ENCODE results near the gene RIMBP2.

RIMBP2 gene

GRCh38 chr12:130375296-130376287 lies 340.5 kb downstream of the RIMBP2 start:
- H3K27me3 ChIP-seq (ENCODE audit: control insufficient read depth, insufficient read depth, low read length) = peaks cover 21% of the 10 kb centered on the region
- H3K4me3 ChIP-seq (ENCODE audit: low read depth, low read length) = no peak overlapping the region
- H3K9me3 ChIP-seq (ENCODE audit: control insufficient read depth, insufficient read depth, low read depth, low read length) = no peaks in the 10 kb centered on the region
- H3K36me3 ChIP-seq (ENCODE audit: control insufficient read depth, insufficient read depth, low read length) = no peaks in the 10 kb centered on the region
- no peaks in the 10 kb centered on the region for H3K4me1 ChIP-seq (ENCODE audit: control insufficient read depth, insufficient read depth, low read length)
- H3K27ac ChIP-seq (ENCODE audit: low read depth, low read length) = no peak overlapping the region
- no peak overlapping the region for H3K9ac ChIP-seq (ENCODE audit: low read length)

GRCh38 chr12:130374083-130374482 lies 342.0 kb downstream of the RIMBP2 start:
- H3K4me3 ChIP-seq (ENCODE audit: low read depth, low read length) = no peak overlapping the region
- H3K9me3 ChIP-seq (ENCODE audit: control insufficient read depth, insufficient read depth, low read depth, low read length) = no peaks in the 10 kb centered on the region
- peaks cover 18% of the 10 kb centered on the region for H3K27me3 ChIP-seq (ENCODE audit: control insufficient read depth, insufficient read depth, low read length)
- H3K36me3 ChIP-seq (ENCODE audit: control insufficient read depth, insufficient read depth, low read length) = no peaks in the 10 kb centered on the region
- H3K4me1 ChIP-seq (ENCODE audit: control insufficient read depth, insufficient read depth, low read length) = no peaks in the 10 kb centered on the region
- no peak overlapping the region for H3K27ac ChIP-seq (ENCODE audit: low read depth, low read length)
- H3K9ac ChIP-seq (ENCODE audit: low read length) = no peak overlapping the region

GRCh38 chr12:130372936-130373335 lies 343.2 kb downstream of the RIMBP2 start:
- H3K27me3 ChIP-seq (ENCODE audit: control insufficient read depth, insufficient read depth, low read length) = peaks cover 21% of the 10 kb centered on the region
- no peak overlapping the region for H3K4me3 ChIP-seq (ENCODE audit: low read depth, low read length)
- no peaks in the 10 kb centered on the region for H3K36me3 ChIP-seq (ENCODE audit: control insufficient read depth, insufficient read depth, low read length)
- H3K27ac ChIP-seq (ENCODE audit: low read depth, low read length) = no peak overlapping the region
- H3K9ac ChIP-seq (ENCODE audit: low read length) = no peak overlapping the region
- no peaks in the 10 kb centered on the region for H3K4me1 ChIP-seq (ENCODE audit: control insufficient read depth, insufficient read depth, low read length)
- H3K9me3 ChIP-seq (ENCODE audit: control insufficient read depth, insufficient read depth, low read depth, low read length) = no peaks in the 10 kb centered on the region

DNA sequence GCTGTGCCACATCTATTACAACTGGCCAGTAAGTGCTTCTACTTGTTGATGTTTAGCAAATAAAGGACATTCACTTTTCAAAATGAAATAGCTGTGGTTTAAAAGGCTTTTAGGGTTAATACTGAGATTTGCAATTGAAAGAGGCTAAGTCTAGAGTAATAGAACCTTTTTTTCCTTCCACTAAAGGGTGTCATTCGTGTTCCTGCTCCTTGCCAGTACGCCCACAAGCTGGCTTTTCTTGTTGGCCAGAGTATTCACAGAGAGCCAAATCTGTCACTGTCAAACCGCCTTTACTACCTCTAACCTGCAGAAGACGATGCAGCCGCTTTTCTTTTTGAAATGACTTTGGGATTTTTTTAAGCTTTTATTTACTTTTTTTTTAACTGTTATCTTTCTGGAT lies 344.8 kb downstream of the RIMBP2 start:
- H3K4me1 ChIP-seq (ENCODE audit: control insufficient read depth, insufficient read depth, low read length) = no peaks in the 10 kb centered on the region
- no peak overlapping the region for H3K9ac ChIP-seq (ENCODE audit: low read length)
- no peak overlapping the region for H3K27ac ChIP-seq (ENCODE audit: low read depth, low read length)
- no peak overlapping the region for H3K4me3 ChIP-seq (ENCODE audit: low read depth, low read length)
- peaks cover 18% of the 10 kb centered on the region for H3K27me3 ChIP-seq (ENCODE audit: control insufficient read depth, insufficient read depth, low read length)
- no peaks in the 10 kb centered on the region for H3K9me3 ChIP-seq (ENCODE audit: control insufficient read depth, insufficient read depth, low read depth, low read length)
- no peaks in the 10 kb centered on the region for H3K36me3 ChIP-seq (ENCODE audit: control insufficient read depth, insufficient read depth, low read length)

DNA sequence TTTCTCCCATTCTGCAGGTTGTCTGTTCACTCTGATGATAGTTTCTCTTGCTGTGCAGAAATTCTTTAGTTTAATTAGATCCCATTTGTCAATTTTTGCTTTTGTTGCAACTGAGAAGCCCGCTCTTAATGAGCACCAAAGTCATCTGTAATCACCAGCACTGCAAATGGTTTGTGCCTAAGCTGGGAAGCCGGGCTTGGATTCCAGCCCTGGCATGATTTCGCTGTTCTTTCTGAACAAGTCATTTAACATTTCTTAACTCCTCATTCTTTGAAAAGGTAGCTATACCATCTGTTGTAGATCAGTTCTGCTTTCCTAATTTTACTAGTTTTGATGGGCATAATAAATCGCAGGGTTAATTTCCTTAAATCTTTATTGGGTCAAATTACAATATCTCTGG lies 346.3 kb downstream of the RIMBP2 start:
- H3K27me3 ChIP-seq (ENCODE audit: control insufficient read depth, insufficient read depth, low read length) = peaks cover 8% of the 10 kb centered on the region; the same call in 1 of the 2 replicates
- no peak overlapping the region for H3K4me3 ChIP-seq (ENCODE audit: low read depth, low read length)
- no peaks in the 10 kb centered on the region for H3K4me1 ChIP-seq (ENCODE audit: control insufficient read depth, insufficient read depth, low read length)
- H3K36me3 ChIP-seq (ENCODE audit: control insufficient read depth, insufficient read depth, low read length) = no peaks in the 10 kb centered on the region
- H3K27ac ChIP-seq (ENCODE audit: low read depth, low read length) = no peak overlapping the region
- no peaks in the 10 kb centered on the region for H3K9me3 ChIP-seq (ENCODE audit: control insufficient read depth, insufficient read depth, low read depth, low read length)
- H3K9ac ChIP-seq (ENCODE audit: low read length) = no peak overlapping the region

DNA sequence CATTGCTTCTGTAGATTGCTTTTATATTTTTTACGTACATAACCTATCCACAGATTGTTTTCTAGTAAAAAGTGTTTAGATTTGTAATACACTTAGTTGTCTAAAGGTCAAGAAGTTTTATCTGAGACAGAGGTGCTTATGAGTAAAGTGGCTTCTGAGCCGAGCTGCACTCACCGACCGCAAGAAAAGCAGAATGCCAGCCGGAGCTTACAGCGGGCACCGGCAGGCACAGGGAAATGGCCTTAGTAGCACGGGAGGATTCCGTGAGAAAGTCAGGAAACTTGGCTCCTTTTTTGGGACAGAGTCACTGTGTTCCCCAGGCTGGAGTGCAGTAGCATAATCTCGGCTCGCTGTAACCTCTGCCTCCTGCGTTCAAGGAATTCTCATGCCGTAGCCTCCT lies 348.6 kb downstream of the RIMBP2 start:
- Histone ChIP-seq H3K4me1 (ENCODE audit: control insufficient read depth, insufficient read depth, low read length) (no peaks in the 10 kb centered on the region), H3K4me3 (ENCODE audit: low read depth, low read length) (no peak overlapping the region), H3K36me3 (ENCODE audit: control insufficient read depth, insufficient read depth, low read length) (no peaks in the 10 kb centered on the region), H3K27ac (ENCODE audit: low read depth, low read length) (no peak overlapping the region), H3K9me3 (ENCODE audit: control insufficient read depth, insufficient read depth, low read depth, low read length) (no peaks in the 10 kb centered on the region), H3K9ac (ENCODE audit: low read length) (no peak overlapping the region), H3K27me3 (ENCODE audit: control insufficient read depth, insufficient read depth, low read length) (peaks cover 3% of the 10 kb centered on the region; the same call in 1 of the 2 replicates)

- Histone ChIP-seq H3K27ac (ENCODE audit: low read depth, low read length) (no peak overlapping the region), H3K9ac (ENCODE audit: low read length) (no peak overlapping the region), H3K4me3 (ENCODE audit: low read depth, low read length) (no peak overlapping the region), H3K9me3 (ENCODE audit: control insufficient read depth, insufficient read depth, low read depth, low read length) (no peaks in the 10 kb centered on the region), H3K4me1 (ENCODE audit: control insufficient read depth, insufficient read depth, low read length) (no peaks in the 10 kb centered on the region), H3K36me3 (ENCODE audit: control insufficient read depth, insufficient read depth, low read length) (no peaks in the 10 kb centered on the region), H3K27me3 (ENCODE audit: control insufficient read depth, insufficient read depth, low read length) (peaks cover 6% of the 10 kb centered on the region)
These were observed 349.1 kb downstream of the RIMBP2 start for GRCh38 chr12:130367003-130367402.

- H3K9me3 ChIP-seq (ENCODE audit: control insufficient read depth, insufficient read depth, low read depth, low read length) = no peaks in the 10 kb centered on the region
- H3K4me3 ChIP-seq (ENCODE audit: low read depth, low read length) = no peak overlapping the region
- no peaks in the 10 kb centered on the region for H3K4me1 ChIP-seq (ENCODE audit: control insufficient read depth, insufficient read depth, low read length)
- peaks cover 6% of the 10 kb centered on the region for H3K27me3 ChIP-seq (ENCODE audit: control insufficient read depth, insufficient read depth, low read length)
- no peaks in the 10 kb centered on the region for H3K36me3 ChIP-seq (ENCODE audit: control insufficient read depth, insufficient read depth, low read length)
- H3K27ac ChIP-seq (ENCODE audit: low read depth, low read length) = no peak overlapping the region
- no peak overlapping the region for H3K9ac ChIP-seq (ENCODE audit: low read length)
These were observed 349.9 kb downstream of the RIMBP2 start for GRCh38 chr12:130366159-130366558.

DNA sequence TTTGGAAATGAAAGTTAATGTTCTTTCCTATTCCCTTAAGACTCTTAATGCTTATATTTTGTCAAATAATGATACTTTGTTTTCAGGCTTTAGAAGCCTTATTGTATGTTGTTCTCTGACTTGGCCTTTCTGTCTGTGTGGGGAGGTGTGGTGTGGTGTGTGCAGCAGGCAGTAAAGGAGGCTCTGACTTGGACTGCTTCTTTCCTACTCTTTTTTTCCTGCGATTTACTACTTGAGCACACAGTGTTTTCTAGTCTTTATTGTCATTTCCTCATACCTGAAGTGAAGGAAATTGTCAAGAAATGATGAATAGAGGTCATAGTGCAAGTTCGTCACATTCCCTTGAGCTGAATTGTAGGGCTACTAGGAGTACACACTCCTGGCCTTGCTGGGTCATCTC lies 351.5 kb downstream of the RIMBP2 start:
- H3K4me1 ChIP-seq (ENCODE audit: control insufficient read depth, insufficient read depth, low read length) = no peaks in the 10 kb centered on the region
- no peaks in the 10 kb centered on the region for H3K9me3 ChIP-seq (ENCODE audit: control insufficient read depth, insufficient read depth, low read depth, low read length)
- H3K9ac ChIP-seq (ENCODE audit: low read length) = no peak overlapping the region
- no peaks in the 10 kb centered on the region for H3K36me3 ChIP-seq (ENCODE audit: control insufficient read depth, insufficient read depth, low read length)
- no peak overlapping the region for H3K4me3 ChIP-seq (ENCODE audit: low read depth, low read length)
- H3K27me3 ChIP-seq (ENCODE audit: control insufficient read depth, insufficient read depth, low read length) = peaks cover 6% of the 10 kb centered on the region
- no peak overlapping the region for H3K27ac ChIP-seq (ENCODE audit: low read depth, low read length)

DNA sequence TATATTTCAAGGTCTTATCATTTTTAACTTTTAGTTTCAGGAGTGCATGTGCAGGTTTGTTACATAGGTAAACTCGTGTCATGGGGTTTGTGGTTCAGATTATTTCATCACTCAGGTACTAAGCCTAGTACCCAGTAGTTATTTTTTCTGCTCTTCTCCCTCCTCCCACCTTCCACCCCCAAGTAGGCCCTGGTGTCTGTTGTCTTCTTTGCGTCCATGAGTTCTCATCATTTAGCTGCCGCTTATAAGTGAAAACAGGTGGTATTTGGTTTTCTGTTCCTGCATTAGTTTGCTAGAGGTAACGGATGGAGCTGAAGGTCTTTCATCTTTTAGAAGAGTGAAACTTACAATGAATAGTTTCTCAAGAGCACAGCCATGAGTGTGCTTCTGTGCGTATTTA lies 354.0 kb downstream of the RIMBP2 start:
- Histone ChIP-seq H3K27me3 (ENCODE audit: control insufficient read depth, insufficient read depth, low read length) (peaks cover 6% of the 10 kb centered on the region; the same call in 1 of the 2 replicates), H3K4me1 (ENCODE audit: control insufficient read depth, insufficient read depth, low read length) (peaks cover 2% of the 10 kb centered on the region; the same call in 1 of the 2 replicates), H3K9ac (ENCODE audit: low read length) (no peak overlapping the region), H3K4me3 (ENCODE audit: low read depth, low read length) (no peak overlapping the region), H3K9me3 (ENCODE audit: control insufficient read depth, insufficient read depth, low read depth, low read length) (no peaks in the 10 kb centered on the region), H3K27ac (ENCODE audit: low read depth, low read length) (no peak overlapping the region), H3K36me3 (ENCODE audit: control insufficient read depth, insufficient read depth, low read length) (no peaks in the 10 kb centered on the region)

- Histone ChIP-seq H3K27ac (ENCODE audit: low read depth, low read length) (no peak overlapping the region), H3K9ac (ENCODE audit: low read length) (no peak overlapping the region), H3K4me3 (ENCODE audit: low read depth, low read length) (no peak overlapping the region), H3K36me3 (ENCODE audit: control insufficient read depth, insufficient read depth, low read length) (no peaks in the 10 kb centered on the region), H3K4me1 (ENCODE audit: control insufficient read depth, insufficient read depth, low read length) (peaks cover 2% of the 10 kb centered on the region; the same call in 1 of the 2 replicates), H3K27me3 (ENCODE audit: control insufficient read depth, insufficient read depth, low read length) (peaks cover 10% of the 10 kb centered on the region), H3K9me3 (ENCODE audit: control insufficient read depth, insufficient read depth, low read depth, low read length) (no peaks in the 10 kb centered on the region)
These were observed 358.3 kb downstream of the RIMBP2 start for GRCh38 chr12:130357729-130358330.

Measured in HUES6 (cell line).